HG03280 (cell line): ENCODE data around the gene SSR4.

Source experiments
- ATAC-seq: cut with Tn5 transposase; IDR thresholded peaks from one replicate; pipeline ENCODE4 v1.9.1; 2021; ENCODE audit warnings: mild to moderate bottlenecking, moderate library complexity; ENCODE audit not compliant: unreplicated experiment

SSR4 gene

DNA sequence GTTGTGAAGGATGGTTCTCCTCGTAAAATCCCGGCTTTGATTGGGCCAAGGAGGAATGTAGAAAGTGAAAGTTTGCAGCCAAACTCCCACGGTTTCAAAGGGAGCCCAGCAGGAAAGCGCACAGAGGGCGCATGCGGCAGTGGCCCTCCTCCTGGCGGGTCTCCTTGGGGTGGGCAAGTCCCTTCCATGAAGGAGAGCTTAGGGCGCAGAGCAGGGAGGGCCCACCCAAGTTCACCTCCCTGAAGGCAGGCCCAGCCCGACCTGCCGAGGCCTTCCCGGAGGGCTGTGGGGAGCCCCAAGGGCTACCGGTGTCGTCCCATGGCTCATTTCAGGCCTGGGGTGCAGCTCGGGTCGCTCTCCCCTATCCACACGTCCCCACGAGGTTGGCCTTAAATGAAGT lies 33.8 kb downstream of the SSR4 start:
- no peak for ATAC-seq

GRCh38 chrX:153828723-153829548 lies 34.5 kb downstream of the SSR4 start:
- no peak for ATAC-seq

GRCh38 chrX:153829549-153829798 lies 35.0 kb downstream of the SSR4 start:
- ATAC-seq: no peak

DNA sequence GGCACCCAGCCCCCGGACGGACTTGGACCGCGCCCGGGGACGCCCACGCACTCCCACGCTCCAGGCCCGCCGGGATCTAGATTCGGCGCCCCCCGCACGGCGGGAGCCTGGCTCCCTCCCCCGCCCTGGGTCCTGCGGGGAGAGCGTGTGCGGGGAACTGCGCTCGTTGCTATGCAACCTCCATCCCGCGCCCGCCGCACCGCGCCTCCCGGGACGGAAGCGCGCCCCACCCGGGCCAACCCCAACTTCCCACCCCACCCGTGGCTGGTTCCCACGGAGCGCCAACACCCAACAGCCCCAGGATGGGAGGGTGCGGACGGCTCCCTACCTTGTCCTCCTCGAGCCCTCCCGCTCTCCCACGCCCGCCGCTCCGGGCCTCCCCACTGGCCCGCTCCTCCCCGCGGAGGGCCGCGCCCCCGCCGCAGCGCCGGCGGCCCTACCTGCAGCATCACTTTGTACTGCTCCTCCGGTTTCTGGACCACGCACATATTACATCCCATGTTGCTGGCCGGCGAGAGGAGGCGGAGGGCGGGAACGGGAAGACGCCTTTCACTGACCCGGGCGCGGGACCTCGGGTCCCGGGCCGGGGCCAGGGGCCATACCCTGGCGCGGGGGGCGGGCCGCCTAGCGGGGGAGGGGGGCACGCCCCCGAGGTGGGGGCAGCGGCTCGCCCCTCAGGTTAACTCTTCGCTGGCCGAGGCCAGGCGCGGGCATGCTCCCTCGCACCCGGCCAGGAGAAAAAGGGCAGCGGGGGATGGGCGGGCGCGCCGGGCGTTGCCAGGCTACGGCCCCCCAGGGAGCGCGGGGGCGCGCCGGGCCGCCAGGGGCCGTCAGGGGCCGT lies 35.6 kb downstream of the SSR4 start, which contains the start of gene PDZD4:
Gene PDZD4 (minus strand): TSS at position 746 of the 841 bp plus-strand sequence. CDS start 246 bp downstream, at position 500.
- ATAC-seq: no peak

- no peak for ATAC-seq
These were observed 36.4 kb downstream of the SSR4 start for GRCh38 chrX:153830640-153831428.

DNA sequence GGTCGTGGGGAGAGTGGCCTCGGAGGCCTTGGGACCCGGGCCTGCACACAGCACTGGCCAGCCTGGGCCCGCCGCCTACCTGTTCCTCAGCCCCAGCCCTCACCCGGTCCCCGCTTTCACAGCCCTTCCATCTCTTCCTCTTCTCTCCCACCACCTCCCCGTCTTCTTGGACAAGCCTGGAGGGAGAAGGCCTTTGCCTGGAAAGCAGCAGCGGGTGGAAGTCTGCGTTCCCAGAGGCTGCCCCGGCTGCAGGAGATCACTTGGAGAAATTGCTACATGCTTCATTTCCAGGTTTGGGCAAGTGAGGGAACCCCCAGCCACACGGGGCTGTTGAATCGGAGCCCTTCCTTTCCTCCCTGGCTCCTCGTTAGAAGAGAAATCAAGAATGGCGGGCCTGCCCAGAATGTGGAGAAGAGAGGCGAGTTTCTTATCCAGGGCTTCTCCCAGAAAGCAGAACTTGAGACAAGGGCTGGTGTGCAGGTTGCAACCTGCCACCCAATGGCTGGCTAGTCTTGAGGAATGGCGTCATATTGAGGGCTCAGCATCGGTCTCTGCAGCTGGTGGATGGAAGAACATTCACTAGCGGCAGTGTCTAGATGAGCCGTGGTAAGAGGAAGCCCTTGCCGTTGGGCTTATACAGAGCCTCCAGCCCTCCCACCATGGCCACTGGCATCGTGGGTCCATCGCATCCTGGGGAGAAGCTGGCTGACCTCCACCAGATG lies 37.1 kb downstream of the SSR4 start:
- no peak for ATAC-seq

DNA sequence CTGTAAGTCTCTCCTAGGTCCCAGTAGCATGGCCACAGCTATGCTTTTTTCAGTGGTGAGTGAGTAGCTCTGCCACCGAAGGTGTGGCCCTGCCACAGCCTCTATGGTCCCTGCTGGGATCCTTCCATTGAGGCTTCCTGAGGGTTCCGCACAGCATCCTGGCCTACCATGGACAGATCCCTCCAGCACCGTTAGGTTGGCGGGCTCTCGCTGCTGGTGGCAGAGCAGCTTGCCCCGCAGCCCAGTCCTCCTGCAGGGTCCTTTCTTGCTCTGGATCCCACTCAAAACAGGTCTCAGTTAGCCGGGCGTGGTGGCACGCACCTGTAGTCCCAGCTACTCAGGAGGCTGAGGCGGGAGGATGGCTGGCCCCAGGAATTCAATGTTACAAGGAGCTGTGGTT lies 38.3 kb downstream of the SSR4 start:
- ATAC-seq: no peak

- ATAC-seq: no peak
These were observed 42.5 kb downstream of the SSR4 start for GRCh38 chrX:153836921-153837320.

DNA sequence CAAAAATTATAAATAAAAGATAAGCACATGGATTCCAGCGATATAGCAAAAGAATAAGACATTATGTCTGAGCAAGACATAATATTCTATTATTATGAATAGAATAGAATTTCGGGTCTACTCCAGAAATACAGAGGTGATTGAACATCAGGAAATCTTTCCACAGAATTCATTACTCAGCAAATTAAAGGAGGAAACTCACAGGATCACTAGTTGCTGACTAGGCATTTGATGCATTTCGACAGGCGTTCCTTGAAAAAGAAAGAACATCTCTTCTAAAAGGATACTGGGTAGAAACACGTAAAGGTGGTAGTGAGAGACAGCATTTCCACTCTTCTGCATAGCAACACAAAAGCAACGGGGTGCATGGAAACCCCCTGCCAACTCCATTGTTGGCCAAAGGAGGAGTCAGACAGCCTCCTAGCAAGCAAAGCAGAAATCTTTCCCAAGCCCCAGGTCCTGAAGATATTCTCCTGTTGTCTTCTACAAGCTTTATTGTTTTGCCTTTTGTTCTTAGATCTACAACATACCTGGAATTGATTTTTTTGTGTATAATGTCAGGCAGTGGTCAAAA lies 50.1 kb downstream of the SSR4 start:
- ATAC-seq: no peak

DNA sequence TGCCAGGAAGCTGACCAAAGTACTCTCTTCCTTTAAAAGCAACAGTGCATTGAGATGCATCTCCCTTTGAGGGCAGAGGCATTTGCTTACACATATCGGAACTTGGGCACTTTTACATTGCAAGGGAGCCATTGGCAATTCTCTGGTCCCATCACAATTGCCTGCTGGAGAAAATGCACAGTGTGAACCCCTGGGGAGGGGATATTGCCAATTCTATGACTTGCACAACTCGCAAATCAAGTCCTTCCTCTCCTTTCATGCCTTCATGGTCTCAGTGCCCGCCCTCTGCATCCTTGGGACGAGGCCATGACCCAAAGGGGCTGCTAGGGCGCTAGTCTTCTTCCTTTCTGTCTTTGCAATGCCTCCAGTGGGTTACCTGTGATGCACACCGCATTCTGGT lies 50.7 kb downstream of the SSR4 start:
- no peak for ATAC-seq

GRCh38 chrX:153845842-153846241 lies 51.4 kb downstream of the SSR4 start:
- no peak for ATAC-seq
